ENCODE measurements around the gene LRRC25. TPM values are rescaled to one million over a fixed set of nuclear protein-coding genes. Genes with fewer than 3 reads are reported as not detected.

Gene LRRC25
- total RNA-seq, 1 experiment from 2014 or later, result 0.12 TPM

- no peak for TF ChIP-seq ELF1 (IDR thresholded peaks at IDR 0.05; ENCODE audit: borderline replicate concordance, low read depth)
- no peak for TF ChIP-seq EGR1 (IDR thresholded peaks at IDR 0.05; ENCODE audit: low read depth)
Observed at GRCh38 chr19:18444513-18444912, 47.1 kb upstream of the LRRC25 start (continued).

- no peak for DNase-seq (ENCODE audit: low read depth, low spot score)
- H3K4me2 ChIP-seq (ENCODE audit: low read length), result no peak overlapping the region
- peaks cover 4 to 25% of the 10 kb centered on the region in 2 experiments for H3K36me3 ChIP-seq (ENCODE audit: control insufficient read depth in 1 of 2, insufficient read depth in 2 of 2, low read length in 2 of 2)
- RAD21 ChIA-PET (ENCODE audit: low non-redundant PET in 1 of 2, low total read pairs in 2 of 2, uncharacterized antibody in 2 of 2, unreplicated experiment in 2 of 2), result no interaction called here
- no peaks in the 10 kb centered on the region for H3K9me2 ChIP-seq (ENCODE audit: insufficient read depth)
- no peaks in the 10 kb centered on the region for H3K9me3 ChIP-seq (ENCODE audit: control insufficient read depth in 1 of 2, insufficient read depth in 1 of 2, low read depth in 1 of 2, low read length in 2 of 2)
- H3K9ac ChIP-seq (ENCODE audit: low read length), result no peak overlapping the region
- no peak overlapping the region for H3K4me3 ChIP-seq (replicated peaks in 1 of 2; ENCODE audit: low read depth in 1 of 2, low read length in 2 of 2)
- no peaks in the 10 kb centered on the region for H4K20me1 ChIP-seq (ENCODE audit: insufficient read depth)
- POLR2A ChIA-PET, result no interaction called here
- H3K4me1 ChIP-seq (ENCODE audit: control insufficient read depth in 1 of 2, insufficient read depth in 2 of 2, low read length in 2 of 2), result peaks cover 20 to 25% of the 10 kb centered on the region in 2 experiments
- no peak overlapping the region for H2AFZ ChIP-seq (ENCODE audit: low read depth, low read length, poor library complexity, severe bottlenecking)
- H3K79me2 ChIP-seq (ENCODE audit: insufficient read depth, low read length), result no peaks in the 10 kb centered on the region; the same call in 1 of the 2 replicates
- ATAC-seq, result no peak
- TF ChIP-seq CTCF (IDR thresholded peaks at IDR 0.05 in 2 of 3, conservative IDR thresholded peaks at IDR 0.05 in 1 of 3; ENCODE audit: borderline replicate concordance in 1 of 3, insufficient read depth in 1 of 3, low read depth in 2 of 3, low read length in 2 of 3) (no peak), ZFX (IDR thresholded peaks at IDR 0.05) (no peak), SP1 (IDR thresholded peaks at IDR 0.05; ENCODE audit: low read depth) (no peak), EZH2 (IDR thresholded peaks at IDR 0.05) (no peak), MAX (IDR thresholded peaks at IDR 0.05) (no peak), JUND (IDR thresholded peaks at IDR 0.05) (no peak), RAD21 (IDR thresholded peaks at IDR 0.05; ENCODE audit: low read depth) (no peak), EGR1 (IDR thresholded peaks at IDR 0.05; ENCODE audit: low read depth) (no peak)
- CTCF ChIA-PET, result no interaction called here
- intact Hi-C loops (cut with micrococcal nuclease), result no loop called here
- BruUV-seq (replicated peaks), result no TSS peak
- no peak overlapping the region for H3K27ac ChIP-seq (ENCODE audit: low read depth, low read length)
- H3K27me3 ChIP-seq (ENCODE audit: insufficient read depth, low read length), result no peaks in the 10 kb centered on the region
Observed at GRCh38 chr19:18443831-18444230, 46.4 kb upstream of the LRRC25 start.
